ENCODE measurements around the gene COPE. TPM values are rescaled to one million over a fixed set of nuclear protein-coding genes. Genes with fewer than 3 reads are reported as not detected.

COPE gene
- total RNA-seq, 1 experiment from 2014 or later, result 177 TPM

- no peaks in the 10 kb centered on the region for H3K27me3 ChIP-seq (ENCODE audit: control insufficient read depth, insufficient read depth, low read length)
- H3K36me3 ChIP-seq (ENCODE audit: control insufficient read depth, insufficient read depth, low read length), result peaks cover 5% of the 10 kb centered on the region; the same call in 1 of the 2 replicates
- no peaks in the 10 kb centered on the region for H3K9me3 ChIP-seq (ENCODE audit: control insufficient read depth, insufficient read depth, low read depth, low read length)
- H3K4me1 ChIP-seq (ENCODE audit: control insufficient read depth, insufficient read depth, low read length), result no peaks in the 10 kb centered on the region
- in situ Hi-C loops (cut with HindIII; ENCODE audit: low pct_unique_long_range_greater_than_20kb, low sequenced_read_pairs), result no loop called here
- no peak overlapping the region for H3K27ac ChIP-seq (ENCODE audit: low read length)
- BruUV-seq (replicated peaks), result no TSS peak
- intact Hi-C loops (cut with micrococcal nuclease; ENCODE audit: unreplicated experiment), result no loop called here
- CTCF ChIA-PET, result interaction anchor here (0.6 kb wide), 1 partner anchor 327 kb away, joined by 3 read pairs; no protein-coding TSS in a partner anchor
- TF ChIP-seq, protein P1, sequence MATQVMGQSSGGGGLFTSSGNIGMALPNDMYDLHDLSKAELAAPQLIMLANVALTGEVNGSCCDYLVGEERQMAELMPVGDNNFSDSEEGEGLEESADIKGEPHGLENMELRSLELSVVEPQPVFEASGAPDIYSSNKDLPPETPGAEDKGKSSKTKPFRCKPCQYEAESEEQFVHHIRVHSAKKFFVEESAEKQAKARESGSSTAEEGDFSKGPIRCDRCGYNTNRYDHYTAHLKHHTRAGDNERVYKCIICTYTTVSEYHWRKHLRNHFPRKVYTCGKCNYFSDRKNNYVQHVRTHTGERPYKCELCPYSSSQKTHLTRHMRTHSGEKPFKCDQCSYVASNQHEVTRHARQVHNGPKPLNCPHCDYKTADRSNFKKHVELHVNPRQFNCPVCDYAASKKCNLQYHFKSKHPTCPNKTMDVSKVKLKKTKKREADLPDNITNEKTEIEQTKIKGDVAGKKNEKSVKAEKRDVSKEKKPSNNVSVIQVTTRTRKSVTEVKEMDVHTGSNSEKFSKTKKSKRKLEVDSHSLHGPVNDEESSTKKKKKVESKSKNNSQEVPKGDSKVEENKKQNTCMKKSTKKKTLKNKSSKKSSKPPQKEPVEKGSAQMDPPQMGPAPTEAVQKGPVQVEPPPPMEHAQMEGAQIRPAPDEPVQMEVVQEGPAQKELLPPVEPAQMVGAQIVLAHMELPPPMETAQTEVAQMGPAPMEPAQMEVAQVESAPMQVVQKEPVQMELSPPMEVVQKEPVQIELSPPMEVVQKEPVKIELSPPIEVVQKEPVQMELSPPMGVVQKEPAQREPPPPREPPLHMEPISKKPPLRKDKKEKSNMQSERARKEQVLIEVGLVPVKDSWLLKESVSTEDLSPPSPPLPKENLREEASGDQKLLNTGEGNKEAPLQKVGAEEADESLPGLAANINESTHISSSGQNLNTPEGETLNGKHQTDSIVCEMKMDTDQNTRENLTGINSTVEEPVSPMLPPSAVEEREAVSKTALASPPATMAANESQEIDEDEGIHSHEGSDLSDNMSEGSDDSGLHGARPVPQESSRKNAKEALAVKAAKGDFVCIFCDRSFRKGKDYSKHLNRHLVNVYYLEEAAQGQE (IDR thresholded peaks at IDR 0.05; ENCODE audit: insufficient read depth in 1 of 2, low read depth in 2 of 2, low read length in 1 of 2), result no peak
- TF ChIP-seq TCF7L2 (IDR thresholded peaks at IDR 0.05; ENCODE audit: low read depth, low read length) (no peak), SIN3A (IDR thresholded peaks at IDR 0.05; ENCODE audit: borderline replicate concordance, insufficient read depth, low read depth, low read length) (no peak), POLR2AphosphoS5 (IDR thresholded peaks at IDR 0.05; ENCODE audit: low read depth, low read length) (no peak)
- TF ChIP-seq, protein P2, sequence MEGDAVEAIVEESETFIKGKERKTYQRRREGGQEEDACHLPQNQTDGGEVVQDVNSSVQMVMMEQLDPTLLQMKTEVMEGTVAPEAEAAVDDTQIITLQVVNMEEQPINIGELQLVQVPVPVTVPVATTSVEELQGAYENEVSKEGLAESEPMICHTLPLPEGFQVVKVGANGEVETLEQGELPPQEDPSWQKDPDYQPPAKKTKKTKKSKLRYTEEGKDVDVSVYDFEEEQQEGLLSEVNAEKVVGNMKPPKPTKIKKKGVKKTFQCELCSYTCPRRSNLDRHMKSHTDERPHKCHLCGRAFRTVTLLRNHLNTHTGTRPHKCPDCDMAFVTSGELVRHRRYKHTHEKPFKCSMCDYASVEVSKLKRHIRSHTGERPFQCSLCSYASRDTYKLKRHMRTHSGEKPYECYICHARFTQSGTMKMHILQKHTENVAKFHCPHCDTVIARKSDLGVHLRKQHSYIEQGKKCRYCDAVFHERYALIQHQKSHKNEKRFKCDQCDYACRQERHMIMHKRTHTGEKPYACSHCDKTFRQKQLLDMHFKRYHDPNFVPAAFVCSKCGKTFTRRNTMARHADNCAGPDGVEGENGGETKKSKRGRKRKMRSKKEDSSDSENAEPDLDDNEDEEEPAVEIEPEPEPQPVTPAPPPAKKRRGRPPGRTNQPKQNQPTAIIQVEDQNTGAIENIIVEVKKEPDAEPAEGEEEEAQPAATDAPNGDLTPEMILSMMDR (IDR thresholded peaks at IDR 0.05), result no peak
- POLR2A ChIA-PET, result interaction anchor here (0.5 to 0.7 kb wide), 2 partner anchors 173 to 213 kb away, joined by 3 to 6 read pairs; no protein-coding TSS in a partner anchor
- ATAC-seq (no peak), DNase-seq (ENCODE audit: low read depth, low spot score) (no peak)
- H3K4me3 ChIP-seq (ENCODE audit: low read depth in 2 of 2, low read length in 2 of 2), result no peak overlapping the region
Observed at GRCh38 chr19:18855647-18856384, 63.4 kb downstream of the COPE start.

DNA sequence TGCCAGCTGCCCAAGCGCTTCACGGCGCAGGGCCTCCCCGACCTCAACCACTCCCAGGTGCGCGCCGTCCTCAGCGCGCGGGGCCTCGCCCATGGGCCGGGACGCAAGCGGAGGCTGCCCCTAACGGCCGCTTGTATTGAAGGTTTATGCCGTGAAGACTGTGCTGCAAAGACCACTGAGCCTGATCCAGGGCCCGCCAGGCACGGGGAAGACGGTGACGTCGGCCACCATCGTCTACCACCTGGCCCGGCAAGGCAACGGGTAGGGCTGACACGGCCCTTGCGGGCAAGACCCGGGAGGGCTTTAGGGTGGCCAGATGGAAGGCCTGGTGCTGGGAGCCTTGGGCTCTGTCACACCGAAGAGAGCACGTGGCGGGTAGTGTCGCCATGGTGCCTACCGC, 64.2 kb downstream of the COPE start:
- DNase-seq (ENCODE audit: low read depth, low spot score) (no peak), ATAC-seq (no peak)
- Histone ChIP-seq H3K27me3 (ENCODE audit: control insufficient read depth, insufficient read depth, low read length) (no peaks in the 10 kb centered on the region), H3K4me3 (ENCODE audit: low read depth in 2 of 2, low read length in 2 of 2) (no peak overlapping the region), H3K27ac (ENCODE audit: low read length) (no peak overlapping the region), H3K9me3 (ENCODE audit: control insufficient read depth, insufficient read depth, low read depth, low read length) (no peaks in the 10 kb centered on the region), H3K4me1 (ENCODE audit: control insufficient read depth, insufficient read depth, low read length) (no peaks in the 10 kb centered on the region), H3K36me3 (ENCODE audit: control insufficient read depth, insufficient read depth, low read length) (peaks cover 5% of the 10 kb centered on the region; the same call in 1 of the 2 replicates)
- intact Hi-C loops (cut with micrococcal nuclease; ENCODE audit: unreplicated experiment), result no loop called here
- TF ChIP-seq, protein P2 (IDR thresholded peaks at IDR 0.05), result no peak
- TF ChIP-seq, protein P1 (IDR thresholded peaks at IDR 0.05; ENCODE audit: insufficient read depth in 1 of 2, low read depth in 2 of 2, low read length in 1 of 2), result no peak
- TF ChIP-seq TCF7L2 (IDR thresholded peaks at IDR 0.05; ENCODE audit: low read depth, low read length) (no peak), POLR2AphosphoS5 (IDR thresholded peaks at IDR 0.05; ENCODE audit: low read depth, low read length) (no peak), SIN3A (IDR thresholded peaks at IDR 0.05; ENCODE audit: borderline replicate concordance, insufficient read depth, low read depth, low read length) (no peak)
- no TSS peak for BruUV-seq (replicated peaks)
- CTCF ChIA-PET, result no interaction called here
- POLR2A ChIA-PET, result no interaction called here
- in situ Hi-C loops (cut with HindIII; ENCODE audit: low pct_unique_long_range_greater_than_20kb, low sequenced_read_pairs), result no loop called here

Measured in Panc1 (cell line).